BLaER1 treated with 17β-estradiol and CSF1 and Interleukin-3, amounts not matched to agents 10 nM and 100 nM (cell line): Measurements from ENCODE around the gene ZNF625.
A peak's percentile ranks its signal among the peaks of the same experiment; 100 is the strongest.
"Not testable (repeated sequence)": the region's sequence is repeated elsewhere in the genome, so short reads cannot be mapped to it uniquely, and the experiment has no call there.

Source experiments
- H3K27ac ChIP-seq, 11 experiments: shearing (Covaris generic); formaldehyde crosslinking; 2 replicates each; pipeline ENCODE4 v1.8.1; 2022
- H3K27me3 ChIP-seq, 11 experiments: shearing (Covaris generic); formaldehyde crosslinking; 2 replicates each; pipeline ENCODE4 v1.8.1; 2022
- H3K36me3 ChIP-seq, 11 experiments: shearing (Covaris generic); formaldehyde crosslinking; 2 replicates each; pipeline ENCODE4 v1.8.1; 2022
- H3K4me1 ChIP-seq, 10 experiments: shearing (Covaris generic); formaldehyde crosslinking; 2 replicates each; pipeline ENCODE4 v1.8.1; 2022
- H3K4me2 ChIP-seq, 11 experiments: shearing (Covaris generic); formaldehyde crosslinking; 2 replicates each; pipeline ENCODE4 v1.8.1; 2022
- H3K4me3 ChIP-seq, 10 experiments: shearing (Covaris generic); formaldehyde crosslinking; 2 replicates each; pipeline ENCODE4 v1.8.1; 2022
- H3K9ac ChIP-seq, 11 experiments: shearing (Covaris generic); formaldehyde crosslinking; 2 replicates each; pipeline ENCODE4 v1.8.1; 2022
- H3K9me3 ChIP-seq, 11 experiments: shearing (Covaris generic); formaldehyde crosslinking; replicated peaks in 1 of 11; 2 replicates each; pipeline ENCODE4 v1.8.1; 2022
- H4K20me1 ChIP-seq, 11 experiments: shearing (Covaris generic); formaldehyde crosslinking; 2 replicates each; pipeline ENCODE4 v1.8.1; 2022
- Cebpa-rat ChIP-seq, 11 experiments: shearing (Covaris generic); IDR thresholded peaks; 2 replicates each; pipeline ENCODE4 v1.8.1; 2022

ZNF625 gene

GRCh38 chr19:12113121-12113520 lies 43.4 kb downstream of the ZNF625 start:
- Histone ChIP-seq H3K27ac (no peak overlapping the region), H4K20me1 (no peaks in the 10 kb centered on the region), H3K9me3 (peaks cover 19 to 100% (median 91%) of the 10 kb centered on the region in 11 experiments), H3K36me3 (peaks cover 15 to 97% (median 94%) of the 10 kb centered on the region in 11 experiments), H3K4me2 (no peak overlapping the region), H3K9ac (no peak overlapping the region), H3K4me3 (0 out of 20 replicates have a peak overlapping the region, but pooled peaks of 2 of the 10 experiments have one; percentile 5 to 15), H3K27me3 (no peaks in the 10 kb centered on the region), H3K4me1 (no peaks in the 10 kb centered on the region)
- no peak for TF ChIP-seq Cebpa-rat (IDR thresholded peaks at IDR 0.05)

- Histone ChIP-seq H3K9ac (no peak overlapping the region), H3K27me3 (no peaks in the 10 kb centered on the region), H4K20me1 (no peaks in the 10 kb centered on the region), H3K9me3 (peaks cover 15 to 100% (median 93%) of the 10 kb centered on the region in 11 experiments), H3K4me2 (no peak overlapping the region), H3K27ac (no peak overlapping the region), H3K4me1 (no peaks in the 10 kb centered on the region), H3K36me3 (peaks cover 14 to 100% (median 97%) of the 10 kb centered on the region in 11 experiments), H3K4me3 (peak overlapping the region in 1 of 10 experiments; percentile 5; a peak in 3 of 20 replicates)
- TF ChIP-seq Cebpa-rat (IDR thresholded peaks at IDR 0.05): no peak
Observed at GRCh38 chr19:12112701-12113100, 43.8 kb downstream of the ZNF625 start.

- H3K4me3 ChIP-seq: peak overlapping the region in 4 of 10 experiments; percentile 2 to 15 (median 4); a peak in 4 of 20 replicates
- no peak overlapping the region for H3K27ac ChIP-seq
- no peaks in the 10 kb centered on the region for H4K20me1 ChIP-seq
- no peaks in the 10 kb centered on the region for H3K4me1 ChIP-seq
- H3K4me2 ChIP-seq: no peak overlapping the region
- TF ChIP-seq Cebpa-rat (IDR thresholded peaks at IDR 0.05): no peak
- peaks cover 8 to 100% (median 96%) of the 10 kb centered on the region in 11 experiments for H3K36me3 ChIP-seq
- no peaks in the 10 kb centered on the region for H3K27me3 ChIP-seq
- peaks cover 9 to 100% (median 93%) of the 10 kb centered on the region in 11 experiments for H3K9me3 ChIP-seq
- no peak overlapping the region for H3K9ac ChIP-seq
Observed at GRCh38 chr19:12111943-12112637, 44.4 kb downstream of the ZNF625 start.

DNA sequence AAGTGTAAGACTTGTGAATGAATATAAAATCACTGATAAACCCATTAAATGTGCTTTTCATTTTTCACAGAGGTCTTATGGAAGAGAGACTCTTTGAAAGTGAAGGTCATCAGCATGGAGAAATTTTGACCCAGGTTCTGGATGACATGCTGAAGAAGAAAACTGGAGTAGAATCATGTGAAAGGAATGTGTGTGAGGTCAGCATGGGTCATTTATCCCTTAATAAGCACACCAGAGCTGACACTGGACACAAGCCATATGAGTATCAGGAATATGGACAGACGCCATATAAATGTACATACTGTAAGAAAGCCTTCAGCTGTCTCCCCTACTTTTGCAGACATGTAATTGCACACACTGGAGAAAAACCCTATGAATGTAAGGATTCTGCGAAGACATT lies 45.4 kb downstream of the ZNF625 start:
- Histone ChIP-seq H3K4me2 (no peak overlapping the region), H3K9me3 (peaks cover 0 to 100% (median 95%) of the 10 kb centered on the region in 11 experiments), H3K9ac (no peak overlapping the region), H3K4me1 (no peaks in the 10 kb centered on the region), H3K27ac (no peak overlapping the region), H3K27me3 (no peaks in the 10 kb centered on the region), H4K20me1 (no peaks in the 10 kb centered on the region), H3K4me3 (peak overlapping the region in 2 of 10 experiments; percentile 10 to 15; a peak in 2 of 20 replicates), H3K36me3 (peaks cover 0 to 99% (median 96%) of the 10 kb centered on the region in 11 experiments)
- TF ChIP-seq Cebpa-rat (IDR thresholded peaks at IDR 0.05): no peak

GRCh38 chr19:12103909-12104308 lies 52.6 kb downstream of the ZNF625 start:
- H3K4me1 ChIP-seq, H3K27me3 ChIP-seq, H4K20me1 ChIP-seq, H3K27ac ChIP-seq, H3K9ac ChIP-seq, H3K4me3 ChIP-seq, H3K4me2 ChIP-seq: not testable (repeated sequence)
- peaks cover 0 to 81% (median 67%) of the 10 kb centered on the region in 11 experiments for H3K36me3 ChIP-seq
- peaks cover 0 to 50% (median 29%) of the 10 kb centered on the region in 11 experiments; a peak in 20 of 22 replicates for H3K9me3 ChIP-seq

GRCh38 chr19:12098040-12098439 lies 58.5 kb downstream of the ZNF625 start:
- TF ChIP-seq Cebpa-rat (IDR thresholded peaks at IDR 0.05): no peak
- H3K36me3 ChIP-seq: peaks cover 0 to 87% (median 80%) of the 10 kb centered on the region in 11 experiments
- no peak overlapping the region for H3K27ac ChIP-seq
- H3K4me2 ChIP-seq: no peak overlapping the region
- no peak overlapping the region for H3K9ac ChIP-seq
- peak overlapping the region in 2 of 10 experiments; percentile 1 to 33; a peak in 2 of 20 replicates for H3K4me3 ChIP-seq
- peaks cover 0 to 72% (median 0%) of the 10 kb centered on the region in 11 experiments; a peak in 19 of 22 replicates for H3K9me3 ChIP-seq
- no peaks in the 10 kb centered on the region for H3K27me3 ChIP-seq
- no peaks in the 10 kb centered on the region for H4K20me1 ChIP-seq
- peaks cover 9 to 11% (median 10%) of the 10 kb centered on the region in 10 experiments; a peak in 19 of 20 replicates for H3K4me1 ChIP-seq

- H3K9me3 ChIP-seq: peaks cover 0 to 64% (median 0%) of the 10 kb centered on the region in 11 experiments; a peak in 19 of 22 replicates
- H3K9ac ChIP-seq: no peak overlapping the region
- no peaks in the 10 kb centered on the region for H3K27me3 ChIP-seq
- peak overlapping the region in 2 of 10 experiments; percentile 4 to 19; a peak in 1 of 20 replicates for H3K4me3 ChIP-seq
- H3K27ac ChIP-seq: no peak overlapping the region
- peaks cover 22 to 27% (median 24%) of the 10 kb centered on the region in 10 experiments for H3K4me1 ChIP-seq
- H4K20me1 ChIP-seq: no peaks in the 10 kb centered on the region
- TF ChIP-seq Cebpa-rat (IDR thresholded peaks at IDR 0.05): no peak
- H3K36me3 ChIP-seq: peaks cover 0 to 67% (median 62%) of the 10 kb centered on the region in 11 experiments
- H3K4me2 ChIP-seq: no peak overlapping the region
Observed at GRCh38 chr19:12095111-12095790, 61.3 kb downstream of the ZNF625 start.
